GM23338 (cell line): ENCODE results near the gene EDIL3. TPM values are rescaled to one million over a fixed set of nuclear protein-coding genes. Genes with fewer than 3 reads are reported as not detected.

Experiments used
- ATAC-seq: fragments of 200-7000 bp; cut with Tn5 transposase; 3 replicates; pipeline ENCODE4 v1.9.1; 2020
- DNase-seq: peaks from one replicate; pipeline ENCODE4 v3.0.0-alpha.2; 2015; ENCODE audit warnings: low spot score
- H2AFZ ChIP-seq: fragments of 200-600 bp; sonication (generic); 2 replicates; pipeline ENCODE4 v1.8.0; 2016; ENCODE audit warnings: antibody characterized with exemption, mild to moderate bottlenecking, moderate library complexity
- H3F3A ChIP-seq: fragments of 200-600 bp; sonication (generic); replicated peaks from 2 replicates; pipeline ENCODE4 v1.8.0; 2017; ENCODE audit warnings: antibody characterized with exemption, mixed run types, low read depth
- H3K27ac ChIP-seq: fragments of 200-600 bp; sonication (generic); 2 replicates; pipeline ENCODE4 v1.6.1; 2016; ENCODE audit warnings: low read depth
- H3K27me3 ChIP-seq: fragments of 200-600 bp; sonication (generic); 2 replicates; pipeline ENCODE4 v1.8.0; 2016; ENCODE audit warnings: mild to moderate bottlenecking, mixed run types, moderate library complexity; ENCODE audit not compliant: insufficient read depth
- H3K36me3 ChIP-seq: fragments of 200-600 bp; sonication (generic); 2 replicates; pipeline ENCODE4 v1.8.0; 2016; ENCODE audit warnings: mild to moderate bottlenecking; ENCODE audit not compliant: insufficient read depth
- H3K4me1 ChIP-seq: fragments of 200-600 bp; sonication (generic); 2 replicates; pipeline ENCODE4 v1.8.0; 2016; ENCODE audit warnings: mild to moderate bottlenecking, moderate library complexity; ENCODE audit not compliant: insufficient read depth
- H3K4me2 ChIP-seq: fragments of 200-600 bp; sonication (generic); 2 replicates; pipeline ENCODE4 v1.7.1; 2017; ENCODE audit warnings: mixed run types
- H3K4me3 ChIP-seq: fragments of 200-600 bp; sonication (generic); 2 replicates; pipeline ENCODE4 v1.6.1; 2016; ENCODE audit warnings: mixed run types
- H3K79me2 ChIP-seq: fragments of 200-600 bp; sonication (generic); replicated peaks from 2 replicates; pipeline ENCODE4 v1.8.0; 2017; ENCODE audit warnings: mild to moderate bottlenecking; ENCODE audit not compliant: insufficient read depth
- H3K9me2 ChIP-seq: fragments of 200-600 bp; sonication (generic); 2 replicates; pipeline ENCODE4 v1.8.0; 2017; ENCODE audit not compliant: insufficient read depth
- H4K20me1 ChIP-seq: fragments of 200-600 bp; sonication (generic); replicated peaks from 2 replicates; pipeline ENCODE4 v1.8.0; 2017; ENCODE audit warnings: mild to moderate bottlenecking; ENCODE audit not compliant: insufficient read depth
- H3K27ac Mint-ChIP-seq: 2 replicates; pipeline ENCODE4 v1.8.0; 2020; ENCODE audit warnings: inconsistent platforms, mild to moderate bottlenecking, moderate library complexity, mixed read lengths
- H3K27me3 Mint-ChIP-seq: 3 replicates; pipeline ENCODE4 v1.8.0; 2022; ENCODE audit warnings: low read depth, mild to moderate bottlenecking, moderate library complexity, mixed read lengths, inconsistent platforms; ENCODE audit not compliant: insufficient read depth, poor library complexity
- H3K36me3 Mint-ChIP-seq: 3 replicates; pipeline ENCODE4 v1.8.0; 2021; ENCODE audit warnings: low read depth, mild to moderate bottlenecking, inconsistent platforms, moderate library complexity, mixed read lengths
- H3K4me1 Mint-ChIP-seq: 3 replicates; pipeline ENCODE4 v1.8.0; 2020; ENCODE audit warnings: mild to moderate bottlenecking, inconsistent platforms, mixed read lengths
- H3K4me3 Mint-ChIP-seq: 3 replicates; pipeline ENCODE4 v1.8.0; 2021; ENCODE audit warnings: moderate library complexity, mild to moderate bottlenecking, inconsistent platforms, mixed read lengths
- H3K9me3 Mint-ChIP-seq: 3 replicates; pipeline ENCODE4 v1.8.0; 2020; ENCODE audit warnings: moderate library complexity, mild to moderate bottlenecking, inconsistent platforms, mixed read lengths
- EZH2 ChIP-seq: fragments of 200-600 bp; sonication (generic); IDR thresholded peaks from one replicate; pipeline ENCODE4 v1.8.0; 2017; ENCODE audit warnings: antibody characterized with exemption, mild to moderate bottlenecking, low read depth; ENCODE audit not compliant: unreplicated experiment
- EZH2phosphoT487 ChIP-seq: fragments of 200-600 bp; sonication (generic); IDR thresholded peaks from one replicate; pipeline ENCODE4 v1.8.1; 2018; ENCODE audit warnings: antibody characterized with exemption; ENCODE audit not compliant: unreplicated experiment
- NANOG ChIP-seq: IDR thresholded peaks from 2 replicates; pipeline ENCODE4 v1.6.1; 2016; ENCODE audit warnings: antibody characterized with exemption, borderline replicate concordance
- STAT1 ChIP-seq: IDR thresholded peaks from one replicate; pipeline ENCODE4 v1.6.1; 2016; ENCODE audit warnings: antibody characterized with exemption; ENCODE audit not compliant: unreplicated experiment
- ZNF331 ChIP-seq: fragments of 250-450 bp; sonication (Bioruptor Pico); IDR thresholded peaks from 2 replicates; pipeline ENCODE4 v1.5.0; 2020; ENCODE audit warnings: low read depth, mild to moderate bottlenecking, moderate library complexity
- polyA plus RNA-seq: library from polyadenylated mRNA; unstranded; fragments of >200 nt; fragmentation: Nextera tagmentation; extraction: Ambion mirVana; gene quantifications from 2 replicates; pipeline ENCODE4 v1.2.1, GENCODE V29; 2016
- total RNA-seq: library from RNA; depleted of rRNA; stranded (reverse); fragments of >200 nt; shearing (Covaris generic); gene quantifications from 2 replicates; pipeline ENCODE4 v1.2.3, GENCODE V29; 2014
- TF ChIP-seq, protein P1 (sequence below): fragments of 250-450 bp; sonication (Bioruptor Pico); IDR thresholded peaks from 2 replicates; pipeline ENCODE4 v1.5.0; 2020; ENCODE audit warnings: mild to moderate bottlenecking, moderate library complexity
- TF ChIP-seq, protein P2 (sequence below): IDR thresholded peaks from 2 replicates; pipeline ENCODE4 v1.6.1; 2016; ENCODE audit warnings: antibody characterized with exemption

The EDIL3 gene
- total and polyA plus RNA-seq, 2 experiments from 2014 or later = 43.3 to 61.9 TPM

DNA sequence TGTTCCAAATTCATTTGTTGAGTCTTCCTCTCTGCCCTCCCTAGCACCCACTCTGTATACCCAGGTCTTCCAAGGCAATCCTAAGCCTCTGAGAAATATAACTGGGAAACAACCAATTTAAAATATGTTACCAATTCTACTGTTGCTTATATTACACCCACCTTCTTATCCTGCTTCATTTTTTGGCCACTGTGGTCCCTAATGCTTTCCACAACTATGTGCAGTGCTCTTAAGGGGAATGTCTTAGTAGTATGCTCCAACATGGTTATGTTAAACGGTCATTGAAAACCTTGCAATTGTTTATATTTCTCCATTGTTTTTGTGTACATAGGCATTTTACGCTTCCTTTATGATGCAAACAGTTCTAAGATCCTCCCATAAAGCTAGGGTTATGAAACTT lies 390.9 kb downstream of the EDIL3 start (continued):
- TF ChIP-seq, protein P1, sequence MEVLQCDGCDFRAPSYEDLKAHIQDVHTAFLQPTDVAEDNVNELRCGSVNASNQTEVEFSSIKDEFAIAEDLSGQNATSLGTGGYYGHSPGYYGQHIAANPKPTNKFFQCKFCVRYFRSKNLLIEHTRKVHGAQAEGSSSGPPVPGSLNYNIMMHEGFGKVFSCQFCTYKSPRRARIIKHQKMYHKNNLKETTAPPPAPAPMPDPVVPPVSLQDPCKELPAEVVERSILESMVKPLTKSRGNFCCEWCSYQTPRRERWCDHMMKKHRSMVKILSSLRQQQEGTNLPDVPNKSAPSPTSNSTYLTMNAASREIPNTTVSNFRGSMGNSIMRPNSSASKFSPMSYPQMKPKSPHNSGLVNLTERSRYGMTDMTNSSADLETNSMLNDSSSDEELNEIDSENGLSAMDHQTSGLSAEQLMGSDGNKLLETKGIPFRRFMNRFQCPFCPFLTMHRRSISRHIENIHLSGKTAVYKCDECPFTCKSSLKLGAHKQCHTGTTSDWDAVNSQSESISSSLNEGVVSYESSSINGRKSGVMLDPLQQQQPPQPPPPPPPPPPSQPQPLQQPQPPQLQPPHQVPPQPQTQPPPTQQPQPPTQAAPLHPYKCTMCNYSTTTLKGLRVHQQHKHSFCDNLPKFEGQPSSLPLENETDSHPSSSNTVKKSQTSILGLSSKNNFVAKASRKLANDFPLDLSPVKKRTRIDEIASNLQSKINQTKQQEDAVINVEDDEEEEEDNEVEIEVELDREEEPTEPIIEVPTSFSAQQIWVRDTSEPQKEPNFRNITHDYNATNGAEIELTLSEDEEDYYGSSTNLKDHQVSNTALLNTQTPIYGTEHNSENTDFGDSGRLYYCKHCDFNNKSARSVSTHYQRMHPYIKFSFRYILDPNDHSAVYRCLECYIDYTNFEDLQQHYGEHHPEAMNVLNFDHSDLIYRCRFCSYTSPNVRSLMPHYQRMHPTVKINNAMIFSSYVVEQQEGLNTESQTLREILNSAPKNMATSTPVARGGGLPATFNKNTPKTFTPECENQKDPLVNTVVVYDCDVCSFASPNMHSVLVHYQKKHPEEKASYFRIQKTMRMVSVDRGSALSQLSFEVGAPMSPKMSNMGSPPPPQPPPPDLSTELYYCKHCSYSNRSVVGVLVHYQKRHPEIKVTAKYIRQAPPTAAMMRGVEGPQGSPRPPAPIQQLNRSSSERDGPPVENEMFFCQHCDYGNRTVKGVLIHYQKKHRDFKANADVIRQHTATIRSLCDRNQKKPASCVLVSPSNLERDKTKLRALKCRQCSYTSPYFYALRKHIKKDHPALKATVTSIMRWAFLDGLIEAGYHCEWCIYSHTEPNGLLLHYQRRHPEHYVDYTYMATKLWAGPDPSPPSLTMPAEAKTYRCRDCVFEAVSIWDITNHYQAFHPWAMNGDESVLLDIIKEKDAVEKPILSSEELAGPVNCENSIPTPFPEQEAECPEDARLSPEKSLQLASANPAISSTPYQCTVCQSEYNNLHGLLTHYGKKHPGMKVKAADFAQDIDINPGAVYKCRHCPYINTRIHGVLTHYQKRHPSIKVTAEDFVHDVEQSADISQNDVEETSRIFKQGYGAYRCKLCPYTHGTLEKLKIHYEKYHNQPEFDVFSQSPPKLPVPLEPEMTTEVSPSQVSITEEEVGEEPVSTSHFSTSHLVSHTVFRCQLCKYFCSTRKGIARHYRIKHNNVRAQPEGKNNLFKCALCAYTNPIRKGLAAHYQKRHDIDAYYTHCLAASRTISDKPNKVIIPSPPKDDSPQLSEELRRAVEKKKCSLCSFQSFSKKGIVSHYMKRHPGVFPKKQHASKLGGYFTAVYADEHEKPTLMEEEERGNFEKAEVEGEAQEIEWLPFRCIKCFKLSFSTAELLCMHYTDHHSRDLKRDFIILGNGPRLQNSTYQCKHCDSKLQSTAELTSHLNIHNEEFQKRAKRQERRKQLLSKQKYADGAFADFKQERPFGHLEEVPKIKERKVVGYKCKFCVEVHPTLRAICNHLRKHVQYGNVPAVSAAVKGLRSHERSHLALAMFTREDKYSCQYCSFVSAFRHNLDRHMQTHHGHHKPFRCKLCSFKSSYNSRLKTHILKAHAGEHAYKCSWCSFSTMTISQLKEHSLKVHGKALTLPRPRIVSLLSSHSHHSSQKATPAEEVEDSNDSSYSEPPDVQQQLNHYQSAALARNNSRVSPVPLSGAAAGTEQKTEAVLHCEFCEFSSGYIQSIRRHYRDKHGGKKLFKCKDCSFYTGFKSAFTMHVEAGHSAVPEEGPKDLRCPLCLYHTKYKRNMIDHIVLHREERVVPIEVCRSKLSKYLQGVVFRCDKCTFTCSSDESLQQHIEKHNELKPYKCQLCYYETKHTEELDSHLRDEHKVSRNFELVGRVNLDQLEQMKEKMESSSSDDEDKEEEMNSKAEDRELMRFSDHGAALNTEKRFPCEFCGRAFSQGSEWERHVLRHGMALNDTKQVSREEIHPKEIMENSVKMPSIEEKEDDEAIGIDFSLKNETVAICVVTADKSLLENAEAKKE = no peak
- no peak for TF ChIP-seq EZH2phosphoT487
- TF ChIP-seq ZNF331 = no peak
- TF ChIP-seq EZH2 = no peak

DNA sequence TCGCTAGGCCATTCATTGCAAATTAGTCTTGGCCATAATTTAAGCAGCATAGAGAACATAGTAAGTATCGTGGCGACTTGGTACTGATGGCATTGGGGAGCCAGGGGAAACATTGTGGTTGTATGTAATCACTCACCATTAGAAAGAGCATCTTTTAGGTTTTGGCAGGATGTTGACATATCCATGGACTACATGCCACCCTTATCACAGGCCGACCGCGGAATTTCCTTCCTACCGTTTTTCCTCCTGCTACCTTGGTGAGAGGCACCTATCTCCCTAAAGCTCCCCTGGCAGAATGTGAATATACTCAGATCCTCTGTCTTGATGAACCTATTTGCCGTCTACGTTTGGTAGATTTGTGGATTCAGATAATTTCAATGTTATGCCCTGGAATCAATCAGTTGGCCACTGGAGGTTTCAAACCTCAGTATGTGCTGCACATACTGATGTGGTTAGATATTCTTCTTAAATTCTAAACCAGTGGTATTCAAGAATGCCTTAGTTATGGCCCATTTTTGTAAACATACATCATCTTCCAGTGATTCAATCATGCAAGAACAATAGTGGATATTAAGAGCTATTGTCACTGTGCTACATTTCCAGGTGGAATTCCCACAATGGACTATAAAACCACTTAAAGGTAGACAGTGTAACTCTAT lies 393.0 kb downstream of the EDIL3 start:
- peaks cover 15% of the 10 kb centered on the region for H3K4me1 ChIP-seq
- no peaks in the 10 kb centered on the region for H3K36me3 ChIP-seq
- H3K4me3 ChIP-seq = no peak overlapping the region
- H3F3A ChIP-seq = no peaks in the 10 kb centered on the region
- H3K9me2 ChIP-seq = no peaks in the 10 kb centered on the region
- no peaks in the 10 kb centered on the region for H4K20me1 ChIP-seq
- Mint-ChIP-seq H3K9me3 (no peaks in the 10 kb centered on the region; the same call in 2 of the 3 replicates), H3K27ac (no peak overlapping the region), H3K27me3 (peaks cover 1% of the 10 kb centered on the region), H3K36me3 (no peaks in the 10 kb centered on the region), H3K4me3 (no peak overlapping the region), H3K4me1 (peaks cover 16% of the 10 kb centered on the region; the same call in 2 of the 3 replicates)
- no peaks in the 10 kb centered on the region for H3K79me2 ChIP-seq
- ATAC-seq (no peak), DNase-seq (no peak)
- TF ChIP-seq NANOG = no peak
- no peak for TF ChIP-seq STAT1
- TF ChIP-seq, protein P2, sequence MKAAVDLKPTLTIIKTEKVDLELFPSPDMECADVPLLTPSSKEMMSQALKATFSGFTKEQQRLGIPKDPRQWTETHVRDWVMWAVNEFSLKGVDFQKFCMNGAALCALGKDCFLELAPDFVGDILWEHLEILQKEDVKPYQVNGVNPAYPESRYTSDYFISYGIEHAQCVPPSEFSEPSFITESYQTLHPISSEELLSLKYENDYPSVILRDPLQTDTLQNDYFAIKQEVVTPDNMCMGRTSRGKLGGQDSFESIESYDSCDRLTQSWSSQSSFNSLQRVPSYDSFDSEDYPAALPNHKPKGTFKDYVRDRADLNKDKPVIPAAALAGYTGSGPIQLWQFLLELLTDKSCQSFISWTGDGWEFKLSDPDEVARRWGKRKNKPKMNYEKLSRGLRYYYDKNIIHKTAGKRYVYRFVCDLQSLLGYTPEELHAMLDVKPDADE = no peak
- no peak overlapping the region for H3K4me2 ChIP-seq
- H2AFZ ChIP-seq = no peak overlapping the region
- no peaks in the 10 kb centered on the region for H3K27me3 ChIP-seq
- no peak overlapping the region for H3K27ac ChIP-seq
